AG09319 (cell line): ENCODE measurements around the gene PRPH2.

Source experiments
- DNase-seq: peaks from one replicate; pipeline ENCODE4 v3.0.0-alpha.2; 2010; ENCODE audit warnings: low read depth; ENCODE audit errors: extremely low read depth
- CTCF ChIP-seq: IDR thresholded peaks from 2 replicates; pipeline ENCODE4 v1.5.1; 2011; ENCODE audit warnings: low read depth, mild to moderate bottlenecking, inconsistent platforms, low read length, moderate library complexity

PRPH2 gene

GRCh38 chr6:42720739-42721138 lies 1.7 kb downstream of the PRPH2 start:
- no peak for DNase-seq
- no peak for TF ChIP-seq CTCF

DNA sequence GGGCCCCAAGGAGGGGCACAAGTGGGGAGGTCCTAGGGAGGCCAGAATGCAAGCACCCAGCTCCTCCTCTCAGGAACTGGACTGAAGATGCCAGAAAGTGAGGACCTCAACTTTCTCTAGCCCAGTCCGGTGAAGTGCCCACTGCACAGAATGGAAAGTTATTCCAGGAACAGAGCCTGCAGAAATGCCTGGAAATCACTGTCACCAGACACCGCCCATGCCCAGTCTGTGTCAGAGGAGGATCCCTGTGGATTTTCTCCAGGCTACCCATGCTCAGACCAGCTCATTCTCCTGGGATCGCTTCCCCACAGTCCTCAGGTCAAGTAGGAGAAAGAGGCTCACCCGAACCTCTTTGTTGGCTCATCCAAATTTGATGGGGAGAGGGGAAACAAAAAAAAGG lies 6.5 kb downstream of the PRPH2 start:
- no peak for DNase-seq
- no peak for TF ChIP-seq CTCF

DNA sequence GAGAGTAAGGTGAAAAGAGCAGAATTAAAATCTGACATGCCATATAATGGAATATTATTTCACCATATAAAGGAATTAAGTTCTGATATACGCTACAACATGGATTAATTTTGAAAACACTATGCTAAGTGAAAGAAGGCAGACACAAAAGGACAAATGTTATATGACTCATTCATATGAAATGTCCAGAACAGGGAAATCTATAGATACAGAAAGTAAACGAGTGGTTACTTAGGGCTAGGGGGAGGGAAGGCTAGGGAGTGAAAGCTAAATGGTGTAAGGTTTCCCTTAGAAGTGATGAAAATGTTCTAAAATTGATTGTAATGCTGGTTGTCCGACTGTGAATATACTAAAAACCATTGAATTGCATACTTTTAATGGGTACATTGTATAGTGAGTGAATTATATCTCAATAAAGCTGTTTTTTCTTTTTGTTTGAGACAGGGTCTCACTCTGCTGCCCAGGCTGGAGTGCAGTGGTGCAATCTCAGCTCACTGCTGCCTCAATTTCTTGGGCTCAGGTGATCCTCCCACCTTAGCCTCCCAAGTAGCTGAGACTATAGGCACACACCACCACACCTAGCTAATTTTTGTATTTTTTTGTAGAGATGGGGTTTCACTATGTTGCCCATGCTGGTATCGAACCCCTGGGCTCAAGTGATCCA lies 8.2 kb downstream of the PRPH2 start:
- DNase-seq: no peak
- no peak for TF ChIP-seq CTCF

- TF ChIP-seq CTCF: no peak
- no peak for DNase-seq
These were observed 10.5 kb downstream of the PRPH2 start for GRCh38 chr6:42711930-42712329.

DNA sequence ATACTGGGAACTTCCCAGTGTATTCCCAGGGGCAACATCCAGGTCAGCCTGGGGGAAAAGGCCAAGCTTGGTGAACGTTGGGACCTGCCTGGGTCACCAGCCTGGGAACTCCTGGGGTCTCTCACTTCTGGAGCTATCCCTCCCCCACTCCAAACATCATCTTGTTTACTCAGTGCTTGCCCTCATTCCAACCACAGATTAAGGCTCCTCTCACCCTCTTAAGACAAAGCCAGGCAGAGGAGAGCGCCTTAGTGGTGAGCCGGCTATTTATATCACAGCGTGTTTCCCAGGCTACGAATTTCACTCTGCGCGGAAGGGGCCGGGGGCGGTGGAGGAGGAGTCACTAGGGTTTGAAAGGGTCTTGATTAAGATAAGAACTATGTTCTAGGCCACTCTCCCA lies 12.1 kb downstream of the PRPH2 start:
- TF ChIP-seq CTCF: no peak
- no peak for DNase-seq

- TF ChIP-seq CTCF: no peak
- DNase-seq: no peak
These were observed 12.5 kb downstream of the PRPH2 start for GRCh38 chr6:42709871-42710270.

GRCh38 chr6:42708096-42708495 lies 14.3 kb downstream of the PRPH2 start:
- no peak for DNase-seq
- no peak for TF ChIP-seq CTCF
